LNCaP clone FGC (cell line): ENCODE measurements around the gene SLC24A3.
A peak's percentile ranks its signal among the peaks of the same experiment; 100 is the strongest.

ENCODE experiments used
- DNase-seq: peaks from one replicate; pipeline ENCODE4 v3.0.0-alpha.2; 2011; ENCODE audit warnings: low read depth
- H3K4me3 ChIP-seq: 2 replicates; pipeline ENCODE4 v1.5.1; 2011; ENCODE audit warnings: mild to moderate bottlenecking, low read depth, low read length, control low read depth
- CTCF ChIP-seq: IDR thresholded peaks from 2 replicates; pipeline ENCODE4 v1.5.1; 2012; ENCODE audit warnings: mild to moderate bottlenecking; ENCODE audit not compliant: control insufficient read depth, insufficient read depth; ENCODE audit errors: extremely low read depth

SLC24A3 gene

GRCh38 chr20:19426356-19426755 is 213.9 kb downstream of the SLC24A3 start:
- H3K4me3 ChIP-seq: no peak overlapping the region
- DNase-seq: no peak
- no peak for TF ChIP-seq CTCF

GRCh38 chr20:19427480-19427879 is 215.0 kb downstream of the SLC24A3 start:
- peak; percentile 89 for DNase-seq
- peak overlapping the region; percentile 10 for H3K4me3 ChIP-seq
- no peak for TF ChIP-seq CTCF

GRCh38 chr20:19427913-19428312 is 215.5 kb downstream of the SLC24A3 start:
- H3K4me3 ChIP-seq: peak overlapping the region; percentile 1; the same call in 1 of the 2 replicates
- no peak for TF ChIP-seq CTCF
- DNase-seq: no peak

- DNase-seq: no peak
- no peak overlapping the region for H3K4me3 ChIP-seq
- no peak for TF ChIP-seq CTCF
These were observed 215.9 kb downstream of the SLC24A3 start for GRCh38 chr20:19428324-19428723.

- no peak overlapping the region for H3K4me3 ChIP-seq
- DNase-seq: no peak
- TF ChIP-seq CTCF: no peak
These were observed 217.1 kb downstream of the SLC24A3 start for GRCh38 chr20:19429538-19429937.

- DNase-seq: no peak
- no peak overlapping the region for H3K4me3 ChIP-seq
- TF ChIP-seq CTCF: no peak
These were observed 218.3 kb downstream of the SLC24A3 start for GRCh38 chr20:19430641-19431315.

- no peak overlapping the region for H3K4me3 ChIP-seq
- DNase-seq: no peak
- no peak for TF ChIP-seq CTCF
These were observed 218.9 kb downstream of the SLC24A3 start for GRCh38 chr20:19431316-19431700.
